ENCODE data around the gene COMT.

COMT gene

GRCh38 chr22:19962246-19962908 is 20.8 kb downstream of the COMT start (continued):
- TF ChIP-seq ZBTB49 (tag by site-specific recombination; IDR thresholded peaks at IDR 0.05; ENCODE audit: low read depth), result no peak
- TF ChIP-seq EGR2 (tag by site-specific recombination; IDR thresholded peaks at IDR 0.05; ENCODE audit: low read depth), result peak; percentile 43
- no peak for TF ChIP-seq SCRT1 (tag by site-specific recombination; IDR thresholded peaks at IDR 0.05; ENCODE audit: borderline replicate concordance)
- TF ChIP-seq ZSCAN30 (tag by site-specific recombination; IDR thresholded peaks at IDR 0.05), result no peak
- TF ChIP-seq ZNF248 (tag by site-specific recombination; IDR thresholded peaks at IDR 0.05), result no peak
- no peak for TF ChIP-seq ZBTB48 (tag by site-specific recombination; IDR thresholded peaks at IDR 0.05)
- no peak for TF ChIP-seq ZNF16 (tag by site-specific recombination; IDR thresholded peaks at IDR 0.05; ENCODE audit: low read depth)
- TF ChIP-seq ZNF132 (tag by site-specific recombination; IDR thresholded peaks at IDR 0.05; ENCODE audit: borderline replicate concordance), result no peak
- TF ChIP-seq YY2 (tag by site-specific recombination; IDR thresholded peaks at IDR 0.05), result no peak
- no peak for TF ChIP-seq ZNF121 (tag by site-specific recombination; IDR thresholded peaks at IDR 0.05)
- TF ChIP-seq TRIM28 (IDR thresholded peaks at IDR 0.05; ENCODE audit: borderline replicate concordance, low read length), result no peak
- no peak for TF ChIP-seq ZNF571 (tag by site-specific recombination; IDR thresholded peaks at IDR 0.05)
- no peak for TF ChIP-seq BCL11B (tag by site-specific recombination; IDR thresholded peaks at IDR 0.05; ENCODE audit: low read depth)
- TF ChIP-seq, protein P1, sequence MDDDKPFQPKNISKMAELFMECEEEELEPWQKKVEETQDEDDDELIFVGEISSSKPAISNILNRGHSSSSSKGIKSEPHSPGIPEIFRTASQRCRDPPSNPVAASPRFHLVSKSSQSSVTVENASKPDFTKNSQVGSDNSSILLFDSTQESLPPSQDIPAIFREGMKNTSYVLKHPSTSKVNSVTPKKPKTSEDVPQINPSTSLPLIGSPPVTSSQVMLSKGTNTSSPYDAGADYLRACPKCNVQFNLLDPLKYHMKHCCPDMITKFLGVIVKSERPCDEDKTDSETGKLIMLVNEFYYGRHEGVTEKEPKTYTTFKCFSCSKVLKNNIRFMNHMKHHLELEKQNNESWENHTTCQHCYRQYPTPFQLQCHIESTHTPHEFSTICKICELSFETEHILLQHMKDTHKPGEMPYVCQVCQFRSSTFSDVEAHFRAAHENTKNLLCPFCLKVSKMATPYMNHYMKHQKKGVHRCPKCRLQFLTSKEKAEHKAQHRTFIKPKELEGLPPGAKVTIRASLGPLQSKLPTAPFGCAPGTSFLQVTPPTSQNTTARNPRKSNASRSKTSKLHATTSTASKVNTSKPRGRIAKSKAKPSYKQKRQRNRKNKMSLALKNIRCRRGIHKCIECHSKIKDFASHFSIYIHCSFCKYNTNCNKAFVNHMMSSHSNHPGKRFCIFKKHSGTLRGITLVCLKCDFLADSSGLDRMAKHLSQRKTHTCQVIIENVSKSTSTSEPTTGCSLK (tag by site-specific recombination; IDR thresholded peaks at IDR 0.05), result no peak
- 0 out of 2 replicates have a peak, but pooled peaks have one; percentile 42 for TF ChIP-seq KLF1 (tag by site-specific recombination; IDR thresholded peaks at IDR 0.05)
- TF ChIP-seq, protein P2, sequence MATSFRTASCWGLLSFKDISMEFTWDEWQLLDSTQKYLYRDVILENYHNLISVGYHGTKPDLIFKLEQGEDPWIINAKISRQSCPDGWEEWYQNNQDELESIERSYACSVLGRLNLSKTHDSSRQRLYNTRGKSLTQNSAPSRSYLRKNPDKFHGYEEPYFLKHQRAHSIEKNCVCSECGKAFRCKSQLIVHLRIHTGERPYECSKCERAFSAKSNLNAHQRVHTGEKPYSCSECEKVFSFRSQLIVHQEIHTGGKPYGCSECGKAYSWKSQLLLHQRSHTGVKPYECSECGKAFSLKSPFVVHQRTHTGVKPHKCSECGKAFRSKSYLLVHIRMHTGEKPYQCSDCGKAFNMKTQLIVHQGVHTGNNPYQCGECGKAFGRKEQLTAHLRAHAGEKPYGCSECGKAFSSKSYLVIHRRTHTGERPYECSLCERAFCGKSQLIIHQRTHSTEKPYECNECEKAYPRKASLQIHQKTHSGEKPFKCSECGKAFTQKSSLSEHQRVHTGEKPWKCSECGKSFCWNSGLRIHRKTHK (tag by site-specific recombination; IDR thresholded peaks at IDR 0.05), result no peak
- TF ChIP-seq, protein P3, sequence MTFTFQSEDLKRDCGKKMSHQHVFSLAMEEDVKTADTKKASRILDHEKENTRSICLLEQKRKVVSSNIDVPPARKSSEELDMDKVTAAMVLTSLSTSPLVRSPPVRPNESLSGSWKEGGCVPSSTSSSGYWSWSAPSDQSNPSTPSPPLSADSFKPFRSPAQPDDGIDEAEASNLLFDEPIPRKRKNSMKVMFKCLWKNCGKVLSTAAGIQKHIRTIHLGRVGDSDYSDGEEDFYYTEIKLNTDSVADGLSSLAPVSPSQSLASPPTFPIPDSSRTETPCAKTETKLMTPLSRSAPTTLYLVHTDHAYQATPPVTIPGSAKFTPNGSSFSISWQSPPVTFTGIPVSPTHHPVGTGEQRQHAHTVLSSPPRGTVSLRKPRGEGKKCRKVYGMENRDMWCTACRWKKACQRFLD (tag by site-specific recombination; IDR thresholded peaks at IDR 0.05), result no peak
- peak; percentile 52 for TF ChIP-seq SP2 (tag by site-specific recombination; IDR thresholded peaks at IDR 0.05)
- no peak for TF ChIP-seq ZNF707 (tag by site-specific recombination; IDR thresholded peaks at IDR 0.05)
- TF ChIP-seq ZNF658 (tag by site-specific recombination; IDR thresholded peaks at IDR 0.05), result no peak
- no peak for TF ChIP-seq ZNF473 (tag by site-specific recombination; IDR thresholded peaks at IDR 0.05)
- no peak for TF ChIP-seq ZNF366 (tag by site-specific recombination; conservative IDR thresholded peaks at IDR 0.05)
- no peak for TF ChIP-seq ZNF175 (tag by site-specific recombination; IDR thresholded peaks at IDR 0.05)
- no peak for TF ChIP-seq ZNF580 (tag by site-specific recombination; IDR thresholded peaks at IDR 0.05)
- no peak for TF ChIP-seq ZNF362 (tag by site-specific recombination; IDR thresholded peaks at IDR 0.05)
- TF ChIP-seq ZNF660 (tag by site-specific recombination; IDR thresholded peaks at IDR 0.05), result no peak
- peak; percentile 56 for TF ChIP-seq PATZ1 (tag by site-specific recombination; IDR thresholded peaks at IDR 0.05)
- no peak for TF ChIP-seq ZNF449 (tag by site-specific recombination; IDR thresholded peaks at IDR 0.05)
- TF ChIP-seq HOXA7 (CRISPR knock-in tag; IDR thresholded peaks at IDR 0.05; ENCODE audit: borderline replicate concordance), result no peak
